Endometrium (tissue), 2 donors: ENCODE data around the gene BRCA2.

Source experiments
- FAIRE-seq: peaks from 2 replicates; lab custom pipeline; 2012; peaks lifted over from hg19 to GRCh38; lab: Jason Lieb, UNC
- donor health status: control.
- donor health status: control.

Gene BRCA2

GRCh38 chr13:32315238-32316027 is at the start of gene BRCA2, which contains the start of gene ZAR1L:
TSS of gene BRCA2 (plus strand) at chr13:32315508. CDS start at chr13:32316461, 953 bp downstream.
TSS of gene ZAR1L (minus strand) at chr13:32315363. CDS start at chr13:32311925, 3,438 bp downstream.
- no peak for FAIRE-seq

- FAIRE-seq, result no peak
Observed at GRCh38 chr13:32265726-32266125, 49.6 kb upstream of the BRCA2 start.

- no peak for FAIRE-seq
Observed at GRCh38 chr13:32266130-32266529, 49.2 kb upstream of the BRCA2 start.

GRCh38 chr13:32267836-32268439 is 47.4 kb upstream of the BRCA2 start:
- FAIRE-seq, result no peak

GRCh38 chr13:32272021-32272683 is 43.2 kb upstream of the BRCA2 start:
- no peak for FAIRE-seq

GRCh38 chr13:32277839-32278238 is 37.5 kb upstream of the BRCA2 start:
- FAIRE-seq, result no peak

- FAIRE-seq, result no peak
Observed at GRCh38 chr13:32278426-32278825, 36.9 kb upstream of the BRCA2 start.

- no peak for FAIRE-seq
Observed at GRCh38 chr13:32281096-32281495, 34.2 kb upstream of the BRCA2 start.

GRCh38 chr13:32282096-32282711 is 33.1 kb upstream of the BRCA2 start:
- FAIRE-seq, result no peak

GRCh38 chr13:32284927-32285632 is 30.2 kb upstream of the BRCA2 start:
- FAIRE-seq, result peak; percentile 48

GRCh38 chr13:32285633-32285965 is 29.7 kb upstream of the BRCA2 start:
- no peak for FAIRE-seq

- no peak for FAIRE-seq
Observed at GRCh38 chr13:32297206-32297605, 18.1 kb upstream of the BRCA2 start.

GRCh38 chr13:32298695-32299094 is 16.6 kb upstream of the BRCA2 start:
- FAIRE-seq, result no peak

GRCh38 chr13:32299893-32300292 is 15.4 kb upstream of the BRCA2 start:
- no peak for FAIRE-seq

- FAIRE-seq, result no peak
Observed at GRCh38 chr13:32300406-32300805, 14.9 kb upstream of the BRCA2 start.

- FAIRE-seq, result no peak
Observed at GRCh38 chr13:32300920-32301319, 14.4 kb upstream of the BRCA2 start.

GRCh38 chr13:32302461-32302860 is 12.8 kb upstream of the BRCA2 start:
- FAIRE-seq, result no peak

GRCh38 chr13:32305646-32306045 is 9.7 kb upstream of the BRCA2 start:
- no peak for FAIRE-seq

GRCh38 chr13:32309312-32310133 is 5.8 kb upstream of the BRCA2 start:
- FAIRE-seq, result no peak

GRCh38 chr13:32310134-32310706 is 5.1 kb upstream of the BRCA2 start:
- FAIRE-seq, result peak; percentile 64
